ENCODE measurements around the gene HLF.

HLF gene

DNA sequence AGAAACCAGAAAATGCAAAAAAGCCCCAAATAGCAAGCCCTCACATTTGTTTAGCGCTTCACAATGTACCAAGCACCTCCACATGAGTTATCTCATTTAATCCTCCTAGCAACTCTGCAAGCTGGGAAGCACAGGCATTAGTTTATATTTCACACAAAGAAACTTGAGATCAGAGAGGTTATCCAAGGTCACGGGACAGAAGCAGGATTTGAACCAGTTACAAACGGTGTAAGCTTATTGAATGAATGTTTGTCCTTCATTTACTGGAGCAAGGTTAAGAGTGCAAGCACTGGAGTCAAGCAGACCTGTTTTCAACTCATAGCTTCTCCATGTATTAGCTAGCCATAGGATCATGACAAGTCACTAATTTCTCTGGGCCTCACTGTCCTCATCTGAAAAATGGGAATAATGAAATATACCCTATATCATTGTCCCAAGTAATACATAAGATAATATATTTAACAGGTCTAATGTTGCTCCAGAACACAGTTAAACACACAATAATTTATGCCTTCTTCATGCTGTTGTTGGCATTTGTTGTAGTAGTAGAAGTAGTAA is 6.1 kb upstream of the HLF start:
- DNase-seq = no peak

DNA sequence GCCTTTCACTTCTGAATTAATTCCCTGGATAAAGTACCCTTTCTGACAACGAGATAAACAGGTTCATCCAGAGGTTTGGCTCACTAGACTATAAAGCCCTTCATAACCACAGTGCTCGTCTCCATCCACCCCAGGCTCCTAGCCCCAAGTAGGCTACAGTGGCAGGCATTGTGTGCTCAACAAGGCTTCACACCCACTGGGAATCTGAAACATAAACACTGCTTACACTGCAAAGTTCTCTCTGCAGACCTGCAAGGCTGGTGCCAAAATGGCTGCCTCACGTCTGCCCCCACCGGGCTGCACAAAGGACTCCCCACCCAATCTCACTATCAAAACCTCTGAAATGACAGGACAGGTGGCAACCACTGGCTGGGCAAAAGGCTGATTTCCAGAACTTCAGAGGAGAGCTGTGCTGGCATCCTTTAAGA is 5.1 kb upstream of the HLF start:
- DNase-seq = no peak

- no peak for DNase-seq
Observed at GRCh38 chr17:55261311-55261710, 3.4 kb upstream of the HLF start.

DNA sequence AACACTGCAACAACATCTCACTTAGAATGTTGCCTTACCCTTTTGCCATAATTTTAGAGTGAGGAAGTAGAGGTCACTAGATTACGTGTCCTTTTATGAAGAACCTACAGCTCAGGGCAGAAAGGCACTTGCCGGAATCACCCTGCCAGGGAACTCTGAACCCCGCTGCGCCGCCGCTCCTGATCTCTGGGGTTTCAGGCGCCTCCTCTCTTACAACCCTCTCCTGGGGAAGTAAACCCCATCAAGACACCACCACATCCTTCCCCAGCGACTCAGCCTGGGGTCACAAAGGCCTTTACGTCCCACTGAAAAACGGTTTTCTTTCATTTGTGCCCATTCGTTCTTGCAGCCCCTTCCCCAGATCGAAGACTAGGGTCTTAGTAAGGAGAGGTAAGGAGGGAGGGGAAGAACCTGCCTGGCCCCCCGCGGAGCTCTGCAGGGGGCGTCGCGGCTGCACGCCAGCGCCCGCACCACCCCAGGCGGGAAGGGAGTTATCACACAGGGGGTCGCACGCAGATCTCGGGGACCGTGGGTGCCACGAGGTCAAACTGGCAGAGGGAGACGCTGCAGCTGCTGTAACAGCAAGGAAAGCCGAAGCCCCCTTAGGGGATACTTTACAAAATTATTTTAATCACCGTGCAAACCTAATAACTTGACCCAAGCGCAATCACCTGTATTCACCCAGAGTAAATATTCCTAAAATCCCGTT is 1.0 kb upstream of the HLF start:
- peak; percentile 22 for DNase-seq

- DNase-seq = no peak
Observed at GRCh38 chr17:55264278-55264644, 499 bp upstream of the HLF start.

DNA sequence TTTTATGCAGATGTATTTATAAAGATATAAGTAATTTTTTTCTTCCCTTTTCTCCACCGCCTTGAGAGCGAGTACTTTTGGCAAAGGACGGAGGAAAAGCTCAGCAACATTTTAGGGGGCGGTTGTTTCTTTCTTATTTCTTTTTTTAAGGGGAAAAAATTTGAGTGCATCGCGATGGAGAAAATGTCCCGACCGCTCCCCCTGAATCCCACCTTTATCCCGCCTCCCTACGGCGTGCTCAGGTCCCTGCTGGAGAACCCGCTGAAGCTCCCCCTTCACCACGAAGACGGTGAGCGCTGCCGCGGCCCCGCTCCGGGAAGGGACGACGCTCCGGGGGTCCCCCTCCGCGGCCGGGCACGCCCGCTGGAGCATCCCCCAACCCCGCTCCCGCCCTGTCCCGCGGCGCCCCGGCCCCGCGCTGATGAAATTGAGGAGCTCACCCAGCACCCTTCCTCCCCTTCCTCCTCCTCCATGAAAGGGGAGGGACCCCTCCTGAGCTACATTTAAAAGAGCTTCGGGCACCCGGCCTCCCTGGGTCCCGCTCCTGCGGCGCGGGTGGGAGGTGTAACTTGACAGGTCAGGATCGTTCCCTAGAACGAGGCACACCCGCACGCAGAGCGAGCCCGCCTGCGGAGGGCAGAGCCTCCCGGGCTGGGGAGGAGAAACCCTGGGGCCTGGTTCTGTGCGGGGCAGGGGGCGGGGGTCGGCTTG is 706 bp downstream of the HLF start:
- peak; percentile 17 for DNase-seq

DNA sequence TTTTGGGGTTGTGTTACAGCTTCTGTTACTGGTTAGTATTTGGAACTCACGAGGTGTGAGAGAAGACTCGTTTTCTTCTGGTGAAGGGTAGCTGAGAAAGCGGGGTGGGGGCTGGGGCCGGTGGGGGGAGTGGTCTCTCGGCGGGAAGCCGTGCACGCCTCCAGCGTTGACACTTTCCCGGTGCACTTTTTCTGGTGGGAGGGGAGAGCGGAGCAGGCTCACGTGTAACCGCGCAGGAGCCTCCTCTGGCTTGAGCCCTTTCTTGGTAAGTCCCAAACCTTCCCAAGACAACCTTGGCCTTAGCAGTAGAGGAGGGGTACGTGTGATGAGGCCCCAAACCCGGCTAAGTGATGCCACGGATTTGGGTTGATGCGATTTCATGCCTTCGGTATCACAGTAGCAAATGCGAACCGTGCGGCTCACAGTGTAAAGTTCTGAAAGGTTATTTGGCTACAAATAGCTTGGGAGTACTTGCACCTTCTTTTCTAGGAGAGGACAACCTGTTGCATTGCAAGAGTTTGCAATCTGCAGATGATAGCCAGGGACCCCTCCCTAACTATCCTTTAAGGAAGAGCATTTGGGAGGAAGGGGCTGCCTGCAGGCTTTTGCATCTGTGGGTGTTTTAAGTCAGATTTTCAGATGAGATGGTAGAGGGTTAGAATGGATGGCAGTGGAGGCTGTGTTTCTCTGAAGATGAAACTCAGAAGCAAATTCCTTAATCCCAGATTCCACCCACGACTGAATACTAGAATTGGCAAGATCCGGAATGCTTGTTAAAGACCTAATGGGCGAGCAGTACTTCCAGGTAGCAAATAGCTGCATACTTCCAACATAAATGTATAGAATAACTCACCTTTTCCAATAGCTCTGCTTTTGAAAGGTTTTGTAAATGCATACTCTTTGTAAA is 1.5 kb downstream of the HLF start:
- DNase-seq = peak; percentile 19

- DNase-seq = no peak
Observed at GRCh38 chr17:55266958-55267688, 2.4 kb downstream of the HLF start.

GRCh38 chr17:55267777-55268648 is 3.3 kb downstream of the HLF start:
- no peak for DNase-seq

- no peak for DNase-seq
Observed at GRCh38 chr17:55268649-55269480, 4.1 kb downstream of the HLF start.

DNA sequence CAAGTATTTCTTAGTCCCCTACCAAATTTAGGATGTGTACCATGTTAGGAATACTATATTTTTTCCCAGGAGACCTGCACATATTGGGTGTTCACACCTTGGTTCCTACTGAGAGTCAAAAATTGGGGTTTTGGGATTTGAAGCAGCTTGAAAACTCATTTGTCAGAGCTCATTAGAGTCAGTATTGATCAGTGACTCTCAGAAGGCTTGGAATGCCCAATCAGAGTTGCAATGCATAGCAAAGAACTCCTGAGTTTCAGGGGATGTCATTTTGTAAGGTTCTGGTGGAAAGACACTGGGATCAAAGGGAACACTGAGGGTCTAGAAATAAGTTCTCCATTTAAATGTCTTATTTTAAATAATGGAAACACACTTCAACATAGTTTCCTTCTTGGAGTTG is 5.1 kb downstream of the HLF start:
- no peak for DNase-seq

DNA sequence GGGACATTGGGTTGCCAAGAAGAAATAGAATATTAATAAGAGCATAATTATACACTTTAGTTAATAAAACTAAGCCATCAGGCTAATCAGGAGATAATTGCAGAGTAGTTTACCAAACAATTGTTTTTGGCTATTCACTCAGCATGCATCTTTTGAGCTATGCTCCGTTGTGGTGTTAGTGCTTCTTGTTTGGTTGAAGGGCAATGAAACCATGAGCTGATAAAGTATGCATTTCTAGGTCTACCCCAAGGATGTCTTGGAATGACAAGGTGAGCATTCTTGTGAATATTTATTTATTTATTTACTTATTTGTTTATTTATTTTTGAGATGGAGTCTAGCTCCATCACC is 6.4 kb downstream of the HLF start:
- DNase-seq = no peak

- DNase-seq = no peak
Observed at GRCh38 chr17:55271958-55272710, 7.4 kb downstream of the HLF start.

- no peak for DNase-seq
Observed at GRCh38 chr17:55272711-55273578, 8.2 kb downstream of the HLF start.

- DNase-seq = no peak
Observed at GRCh38 chr17:55273579-55274354, 9.0 kb downstream of the HLF start.

- no peak for DNase-seq
Observed at GRCh38 chr17:55274355-55275255, 9.8 kb downstream of the HLF start.
